Activated CD8-positive, alpha-beta T cell treated with anti-CD3 and anti-CD28 coated beads for 36 hours (primary cell): ENCODE measurements around the gene ACACB. TPM values are rescaled to one million over a fixed set of nuclear protein-coding genes. Genes with fewer than 3 reads are reported as not detected.

Experiments used
- ATAC-seq: fragments of 200-7000 bp; cut with Tn5 transposase; one replicate; pipeline ENCODE4 v1.10.0; 2021; ENCODE audit warnings: mild to moderate bottlenecking, moderate library complexity
- CTCF ChIA-PET: fragments of 350-600 bp; sonication (Branson Sonifier 250); formaldehyde crosslinking; loops from one replicate; lab custom pipeline; 2021; ENCODE audit warnings: antibody characterized with exemption; lab: Charles Lee
- POLR2A ChIA-PET: fragments of 350-600 bp; sonication (Branson Sonifier 250); formaldehyde crosslinking; loops from one replicate; lab custom pipeline; 2021; ENCODE audit warnings: antibody characterized with exemption; lab: Charles Lee
- DNase-seq: peaks from one replicate; pipeline ENCODE4 v3.0.0-alpha.2; 2020
- H3K27ac Mint-ChIP-seq: one replicate; pipeline ENCODE4 v1.8.0; 2021; ENCODE audit warnings: mild to moderate bottlenecking, mixed read lengths
- H3K27me3 Mint-ChIP-seq: one replicate; pipeline ENCODE4 v1.8.0; 2021; ENCODE audit warnings: mixed read lengths
- H3K36me3 Mint-ChIP-seq: one replicate; pipeline ENCODE4 v1.8.0; 2021; ENCODE audit warnings: low read depth, mixed read lengths
- H3K4me1 Mint-ChIP-seq: one replicate; pipeline ENCODE4 v1.8.0; 2021; ENCODE audit warnings: low read depth, mixed read lengths
- H3K4me3 Mint-ChIP-seq: one replicate; pipeline ENCODE4 v1.8.0; 2021; ENCODE audit warnings: mild to moderate bottlenecking, moderate library complexity, mixed read lengths
- H3K9me3 Mint-ChIP-seq: one replicate; pipeline ENCODE4 v1.8.0; 2021; ENCODE audit warnings: mixed read lengths
- intact Hi-C: fragments of 100-400 bp; cut with micrococcal nuclease; formaldehyde crosslinking; loops from one replicate; pipeline ENCODE4 v1.10.0; 2022
- total RNA-seq, 2 experiments: library from RNA; stranded (reverse); gene quantifications; one replicate each; pipeline ENCODE4 v1.2.3, GENCODE V29; 2021
- TF ChIP-seq, protein P1 (sequence below): fragments of 200-600 bp; IDR thresholded peaks from one replicate; pipeline ENCODE4 v1.8.0; 2022; ENCODE audit warnings: antibody characterized with exemption, mild to moderate bottlenecking

ACACB gene
- total RNA-seq, 2 experiments from 2014 or later: 8.7 to 11.2 TPM

DNA sequence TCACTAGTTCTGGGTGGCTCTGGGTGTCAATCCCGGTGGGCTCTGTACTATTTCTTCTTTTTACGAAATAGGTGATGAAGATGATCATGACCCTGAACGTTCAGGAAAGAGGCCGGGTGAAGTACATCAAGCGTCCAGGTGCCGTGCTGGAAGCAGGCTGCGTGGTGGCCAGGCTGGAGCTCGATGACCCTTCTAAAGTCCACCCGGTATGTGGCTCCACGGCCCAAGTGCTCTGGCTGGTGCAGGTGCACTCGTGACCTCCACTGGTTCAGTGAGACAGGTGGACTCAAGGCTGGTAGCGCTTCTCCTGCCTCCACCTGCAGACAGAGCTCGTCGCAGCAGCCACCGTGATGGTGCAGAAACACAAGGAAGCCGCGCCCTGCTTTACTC lies 85.1 kb downstream of the ACACB start:
- intact Hi-C loops: no loop called here
- H3K4me3 Mint-ChIP-seq: no peak overlapping the region
- no peak overlapping the region for H3K27ac Mint-ChIP-seq
- peaks cover 10% of the 10 kb centered on the region for H3K36me3 Mint-ChIP-seq
- no peaks in the 10 kb centered on the region for H3K9me3 Mint-ChIP-seq
- POLR2A ChIA-PET: no interaction called here
- H3K27me3 Mint-ChIP-seq: no peaks in the 10 kb centered on the region
- ATAC-seq (no peak), DNase-seq (no peak)
- H3K4me1 Mint-ChIP-seq: no peaks in the 10 kb centered on the region
- TF ChIP-seq, protein P1, sequence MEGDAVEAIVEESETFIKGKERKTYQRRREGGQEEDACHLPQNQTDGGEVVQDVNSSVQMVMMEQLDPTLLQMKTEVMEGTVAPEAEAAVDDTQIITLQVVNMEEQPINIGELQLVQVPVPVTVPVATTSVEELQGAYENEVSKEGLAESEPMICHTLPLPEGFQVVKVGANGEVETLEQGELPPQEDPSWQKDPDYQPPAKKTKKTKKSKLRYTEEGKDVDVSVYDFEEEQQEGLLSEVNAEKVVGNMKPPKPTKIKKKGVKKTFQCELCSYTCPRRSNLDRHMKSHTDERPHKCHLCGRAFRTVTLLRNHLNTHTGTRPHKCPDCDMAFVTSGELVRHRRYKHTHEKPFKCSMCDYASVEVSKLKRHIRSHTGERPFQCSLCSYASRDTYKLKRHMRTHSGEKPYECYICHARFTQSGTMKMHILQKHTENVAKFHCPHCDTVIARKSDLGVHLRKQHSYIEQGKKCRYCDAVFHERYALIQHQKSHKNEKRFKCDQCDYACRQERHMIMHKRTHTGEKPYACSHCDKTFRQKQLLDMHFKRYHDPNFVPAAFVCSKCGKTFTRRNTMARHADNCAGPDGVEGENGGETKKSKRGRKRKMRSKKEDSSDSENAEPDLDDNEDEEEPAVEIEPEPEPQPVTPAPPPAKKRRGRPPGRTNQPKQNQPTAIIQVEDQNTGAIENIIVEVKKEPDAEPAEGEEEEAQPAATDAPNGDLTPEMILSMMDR: no peak
- CTCF ChIA-PET: no interaction called here

DNA sequence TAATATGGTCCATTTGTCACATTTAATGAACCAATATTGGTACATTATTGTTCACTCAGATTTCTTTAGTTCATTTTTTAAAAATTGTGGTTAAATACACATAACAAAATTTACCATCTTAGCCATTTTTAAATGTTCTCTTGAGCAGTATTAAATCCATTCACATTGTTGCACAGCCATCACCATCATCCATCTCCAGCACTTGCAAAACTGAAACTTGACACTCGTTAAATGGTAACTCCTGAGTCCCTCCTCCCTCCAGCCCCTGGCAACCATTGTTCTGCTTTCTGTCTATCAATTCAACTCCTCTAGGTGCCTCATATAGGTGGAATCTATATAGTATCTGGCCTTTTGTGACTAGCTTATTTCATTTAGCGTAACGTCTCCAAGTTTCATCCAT lies 86.4 kb downstream of the ACACB start:
- H3K4me3 Mint-ChIP-seq: no peak overlapping the region
- intact Hi-C loops: no loop called here

DNA sequence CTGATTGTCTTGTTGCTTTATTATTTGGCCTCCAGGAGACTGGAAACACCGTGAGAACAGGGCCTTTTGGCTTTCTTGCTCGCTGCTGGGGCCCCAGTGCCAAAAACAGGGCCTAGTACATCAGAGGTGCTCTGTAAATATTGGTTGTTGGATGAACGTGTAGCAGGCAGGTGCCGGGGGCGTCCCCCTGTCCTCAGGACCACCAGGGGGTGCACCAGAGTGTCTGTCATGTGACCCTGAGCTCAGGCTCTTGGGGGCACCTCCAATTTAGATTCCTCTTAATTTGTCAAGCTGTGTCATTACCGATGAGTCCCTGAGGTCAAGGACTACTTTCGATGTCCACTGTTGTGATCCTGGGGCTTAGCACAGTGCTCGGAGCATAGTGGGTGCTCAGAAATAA lies 87.1 kb downstream of the ACACB start:
- ChIA-PET POLR2A (interaction anchor here (0.5 kb wide), 1 partner anchor 162 kb away, joined by 3 read pairs; no protein-coding TSS in a partner anchor), CTCF (no interaction called here)

More for the DNA sequence above, 86.4 kb downstream of the ACACB start:
- CTCF ChIA-PET: no interaction called here
- TF ChIP-seq, protein P1: no peak
- Mint-ChIP-seq H3K9me3 (no peaks in the 10 kb centered on the region), H3K36me3 (peaks cover 9% of the 10 kb centered on the region), H3K4me1 (no peaks in the 10 kb centered on the region), H3K27me3 (no peaks in the 10 kb centered on the region), H3K27ac (no peak overlapping the region)
- ATAC-seq: no peak
- DNase-seq: no peak
- POLR2A ChIA-PET: no interaction called here

DNA sequence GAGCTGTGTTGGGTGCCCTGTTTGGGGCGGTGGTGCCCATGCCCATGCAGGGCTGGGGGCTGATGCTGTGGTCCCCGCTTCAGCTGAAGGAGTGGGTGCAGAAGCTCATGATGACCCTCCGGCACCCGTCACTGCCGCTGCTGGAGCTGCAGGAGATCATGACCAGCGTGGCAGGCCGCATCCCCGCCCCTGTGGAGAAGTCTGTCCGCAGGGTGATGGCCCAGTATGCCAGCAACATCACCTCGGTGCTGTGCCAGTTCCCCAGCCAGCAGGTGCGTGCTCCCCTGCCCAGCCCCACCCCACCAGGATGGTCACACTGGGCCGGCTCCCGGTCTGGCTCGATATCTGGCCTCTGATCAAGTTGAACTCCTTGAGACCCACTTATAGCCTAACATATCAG lies 92.7 kb downstream of the ACACB start:
- TF ChIP-seq, protein P1: no peak
- Mint-ChIP-seq H3K36me3 (peaks cover 3% of the 10 kb centered on the region), H3K27ac (no peak overlapping the region), H3K4me3 (no peak overlapping the region), H3K27me3 (no peaks in the 10 kb centered on the region), H3K4me1 (no peaks in the 10 kb centered on the region), H3K9me3 (no peaks in the 10 kb centered on the region)
- ATAC-seq (no peak), DNase-seq (no peak)
- intact Hi-C loops: no loop called here
- POLR2A ChIA-PET: no interaction called here
- CTCF ChIA-PET: no interaction called here

More for the DNA sequence above, 87.1 kb downstream of the ACACB start:
- Mint-ChIP-seq H3K4me3 (no peak overlapping the region), H3K9me3 (no peaks in the 10 kb centered on the region), H3K27me3 (no peaks in the 10 kb centered on the region), H3K27ac (no peak overlapping the region), H3K36me3 (peaks cover 9% of the 10 kb centered on the region), H3K4me1 (no peaks in the 10 kb centered on the region)
- intact Hi-C loops: no loop called here
- ATAC-seq (no peak), DNase-seq (no peak)
- TF ChIP-seq, protein P1: no peak

DNA sequence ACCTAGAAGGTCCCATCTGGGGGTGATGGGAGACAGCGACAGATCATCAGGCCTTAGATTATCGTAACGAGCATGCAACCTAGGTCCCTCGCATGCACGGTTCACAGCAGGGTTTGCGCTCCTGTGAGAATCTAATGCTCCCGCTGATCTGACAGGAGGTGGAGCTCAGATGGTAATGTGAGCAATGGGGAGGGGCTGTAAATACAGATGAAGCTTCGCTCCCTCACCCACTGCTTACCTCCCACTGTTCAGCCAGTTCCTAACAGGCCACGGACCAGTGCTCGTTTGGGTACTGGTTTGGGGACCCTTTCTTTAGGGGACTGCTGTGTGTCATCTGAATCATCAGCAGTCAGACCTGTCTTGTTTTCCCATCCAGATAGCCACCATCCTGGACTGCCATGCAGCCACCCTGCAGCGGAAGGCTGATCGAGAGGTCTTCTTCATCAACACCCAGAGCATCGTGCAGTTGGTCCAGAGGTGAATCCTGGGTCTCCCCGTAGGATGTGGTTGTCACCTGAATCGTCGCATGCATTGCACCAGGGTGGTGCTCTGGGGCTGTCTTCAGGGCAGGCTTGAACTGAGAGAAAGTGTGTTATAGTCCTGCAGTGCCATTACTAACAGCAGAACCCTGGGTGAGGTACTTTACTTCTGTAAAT lies 96.2 kb downstream of the ACACB start:
- DNase-seq (no peak), ATAC-seq (no peak)
- peaks cover 3% of the 10 kb centered on the region for H3K36me3 Mint-ChIP-seq
- H3K9me3 Mint-ChIP-seq: no peaks in the 10 kb centered on the region
- ChIA-PET POLR2A (no interaction called here), CTCF (no interaction called here)
- no peak overlapping the region for H3K27ac Mint-ChIP-seq
- TF ChIP-seq, protein P1: no peak
- H3K4me1 Mint-ChIP-seq: no peaks in the 10 kb centered on the region
- no peaks in the 10 kb centered on the region for H3K27me3 Mint-ChIP-seq
- no peak overlapping the region for H3K4me3 Mint-ChIP-seq
- intact Hi-C loops: no loop called here
